ENCODE measurements around the gene ELP5.

DNA sequence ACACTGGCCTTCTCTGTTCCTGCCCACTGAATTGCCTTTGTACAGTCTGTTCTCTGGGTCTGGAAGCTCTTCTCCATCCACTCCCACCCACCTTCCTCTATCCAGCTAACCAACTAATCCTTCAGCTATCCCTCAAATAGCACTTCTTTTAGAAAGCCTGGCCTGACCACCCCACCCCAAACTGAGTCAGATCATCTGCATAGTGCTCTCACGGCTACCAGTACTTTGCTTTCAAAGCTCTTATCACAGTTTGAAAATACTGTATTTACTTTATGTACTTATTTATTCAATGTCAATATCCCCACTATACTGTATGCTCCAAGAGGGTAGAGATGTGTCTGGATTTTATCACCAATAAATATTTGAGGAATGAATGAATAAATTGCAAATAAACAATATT lies 14.8 kb downstream of the ELP5 start:
- TF ChIP-seq EZH2phosphoT487 (IDR thresholded peaks at IDR 0.05; ENCODE audit: low read depth, severe bottlenecking, unreplicated experiment), result no peak
- TF ChIP-seq, protein P1, sequence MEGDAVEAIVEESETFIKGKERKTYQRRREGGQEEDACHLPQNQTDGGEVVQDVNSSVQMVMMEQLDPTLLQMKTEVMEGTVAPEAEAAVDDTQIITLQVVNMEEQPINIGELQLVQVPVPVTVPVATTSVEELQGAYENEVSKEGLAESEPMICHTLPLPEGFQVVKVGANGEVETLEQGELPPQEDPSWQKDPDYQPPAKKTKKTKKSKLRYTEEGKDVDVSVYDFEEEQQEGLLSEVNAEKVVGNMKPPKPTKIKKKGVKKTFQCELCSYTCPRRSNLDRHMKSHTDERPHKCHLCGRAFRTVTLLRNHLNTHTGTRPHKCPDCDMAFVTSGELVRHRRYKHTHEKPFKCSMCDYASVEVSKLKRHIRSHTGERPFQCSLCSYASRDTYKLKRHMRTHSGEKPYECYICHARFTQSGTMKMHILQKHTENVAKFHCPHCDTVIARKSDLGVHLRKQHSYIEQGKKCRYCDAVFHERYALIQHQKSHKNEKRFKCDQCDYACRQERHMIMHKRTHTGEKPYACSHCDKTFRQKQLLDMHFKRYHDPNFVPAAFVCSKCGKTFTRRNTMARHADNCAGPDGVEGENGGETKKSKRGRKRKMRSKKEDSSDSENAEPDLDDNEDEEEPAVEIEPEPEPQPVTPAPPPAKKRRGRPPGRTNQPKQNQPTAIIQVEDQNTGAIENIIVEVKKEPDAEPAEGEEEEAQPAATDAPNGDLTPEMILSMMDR (IDR thresholded peaks at IDR 0.05; ENCODE audit: poor library complexity), result no peak
